GM18873 (cell line): Measurements from ENCODE around the gene ZNF561.
"Not testable (repeated sequence)": the region's sequence is repeated elsewhere in the genome, so short reads cannot be mapped to it uniquely, and the experiment has no call there.

Source experiments
- ATAC-seq: cut with Tn5 transposase; IDR thresholded peaks from one replicate; pipeline ENCODE4 v1.9.1; 2021; ENCODE audit warnings: mild to moderate bottlenecking, moderate library complexity, moderate number of reproducible peaks; ENCODE audit not compliant: unreplicated experiment, low FRiP score

The ZNF561 gene

GRCh38 chr19:9621156-9622037 lies at the start of gene ZNF561:
TSS of gene ZNF561 (minus strand) at chr19:9621232. CDS start at chr19:9619456, 1,776 bp downstream.
- peak; percentile 58 for ATAC-seq

GRCh38 chr19:9668544-9668943 lies 47.5 kb upstream of the ZNF561 start:
- no peak for ATAC-seq

GRCh38 chr19:9667898-9668297 lies 46.9 kb upstream of the ZNF561 start:
- ATAC-seq = no peak

- no peak for ATAC-seq
Measured at GRCh38 chr19:9658769-9659168, 37.7 kb upstream of the ZNF561 start.

GRCh38 chr19:9653066-9653555 lies 32.1 kb upstream of the ZNF561 start:
- ATAC-seq = not testable (repeated sequence)

GRCh38 chr19:9651464-9651863 lies 30.4 kb upstream of the ZNF561 start:
- ATAC-seq = not testable (repeated sequence)

GRCh38 chr19:9650345-9650744 lies 29.3 kb upstream of the ZNF561 start:
- no peak for ATAC-seq

- no peak for ATAC-seq
Measured at GRCh38 chr19:9645472-9645871, 24.4 kb upstream of the ZNF561 start.

GRCh38 chr19:9644472-9644871 lies 23.4 kb upstream of the ZNF561 start:
- no peak for ATAC-seq

- ATAC-seq = no peak
Measured at GRCh38 chr19:9641810-9642209, 20.8 kb upstream of the ZNF561 start.

GRCh38 chr19:9640956-9641355 lies 19.9 kb upstream of the ZNF561 start:
- ATAC-seq = no peak

GRCh38 chr19:9636018-9636417 lies 15.0 kb upstream of the ZNF561 start:
- ATAC-seq = no peak

- ATAC-seq = no peak
Measured at GRCh38 chr19:9627856-9628255, 6.8 kb upstream of the ZNF561 start.

- ATAC-seq = no peak
Measured at GRCh38 chr19:9622531-9622930, 1.5 kb upstream of the ZNF561 start.

- no peak for ATAC-seq
Measured at GRCh38 chr19:9620842-9621155, 233 bp downstream of the ZNF561 start.

GRCh38 chr19:9615844-9616243 lies 5.2 kb downstream of the ZNF561 start:
- no peak for ATAC-seq

GRCh38 chr19:9610484-9611113 lies 10.4 kb downstream of the ZNF561 start:
- ATAC-seq = no peak

GRCh38 chr19:9608912-9609311 lies 12.1 kb downstream of the ZNF561 start:
- ATAC-seq = no peak

GRCh38 chr19:9597027-9597426 lies 24.0 kb downstream of the ZNF561 start:
- no peak for ATAC-seq

- no peak for ATAC-seq
Measured at GRCh38 chr19:9586764-9587163, 34.3 kb downstream of the ZNF561 start.

GRCh38 chr19:9584073-9584833 lies 36.8 kb downstream of the ZNF561 start, which contains the start of gene ZNF121:
TSS of gene ZNF121 (minus strand) at chr19:9584504. CDS start at chr19:9568097, 16,407 bp downstream.
- peak; percentile 68 for ATAC-seq
